GM12878 (cell line): ENCODE results near the gene EFNA4. TPM values are rescaled to one million over a fixed set of nuclear protein-coding genes. Genes with fewer than 3 reads are reported as not detected.

Experiments used
- ATAC-seq: fragments of 200-7000 bp; cut with Tn5 transposase; 3 replicates; pipeline ENCODE4 v1.9.1; 2020; ENCODE audit warnings: mild to moderate bottlenecking, moderate library complexity
- BruUV-seq: library from RNA; stranded (reverse); fragments of 400-500 nt; replicated peaks from 2 replicates; lab custom pipeline; 2021; lab: Mats Ljungman, UMichigan
- CTCF ChIA-PET: fragments of 300-600 bp; sonication (Branson Sonifier 250); formaldehyde crosslinking; extraction: SDS; loops from one replicate; lab custom pipeline; 2021; ENCODE audit warnings: inconsistent platforms; lab: Yijun Ruan, JAX
- POLR2A ChIA-PET: fragments of 350-600 bp; formaldehyde crosslinking; extraction: SDS; loops from one replicate; lab custom pipeline; 2021; ENCODE audit warnings: inconsistent platforms; lab: Charles Lee
- RAD21 ChIA-PET: fragments of 300-600 bp; sonication (Branson Sonifier 250); formaldehyde crosslinking; loops from one replicate; lab custom pipeline; 2023; ENCODE audit warnings: antibody characterized with exemption; ENCODE audit not compliant: unreplicated experiment; lab: Charles Lee
- SMC1A ChIA-PET: fragments of 300-600 bp; sonication (Branson Sonifier 250); formaldehyde crosslinking; loops from one replicate; lab custom pipeline; 2023; ENCODE audit not compliant: unreplicated experiment, uncharacterized antibody; lab: Charles Lee
- DNase-seq: peaks from one replicate; pipeline ENCODE4 v3.0.0-alpha.2; 2011; ENCODE audit warnings: low read depth, low spot score
- FAIRE-seq: peaks from 3 replicates; lab custom pipeline; 2011; peaks lifted over from hg19 to GRCh38; lab: Jason Lieb, UNC
- H2AFZ ChIP-seq: 2 replicates; pipeline ENCODE4 v1.6.0; 2011; ENCODE audit warnings: low read depth, low read length, control low read depth; ENCODE audit not compliant: control insufficient read depth
- H3K27ac ChIP-seq: 2 replicates; pipeline ENCODE4 v1.5.1; 2011; ENCODE audit warnings: control low read depth; ENCODE audit not compliant: control insufficient read depth, insufficient read depth
- H3K27me3 ChIP-seq, 2 experiments: replicated peaks in 1 of 2; 2 replicates each; pipeline versions ENCODE4 v1.6.0 to v1.6.1; 2011; ENCODE audit warnings: low read length in 1 of 2; ENCODE audit not compliant: control insufficient read depth in 2 of 2, insufficient read depth in 2 of 2
- H3K36me3 ChIP-seq, 2 experiments: 2 replicates each; pipeline ENCODE4 v1.5.1; 2011; ENCODE audit warnings: low read length in 1 of 2; ENCODE audit not compliant: control insufficient read depth in 2 of 2, insufficient read depth in 2 of 2
- H3K4me1 ChIP-seq: 2 replicates; pipeline ENCODE4 v1.6.1; 2011; ENCODE audit warnings: mild to moderate bottlenecking, low read length, moderate library complexity, mixed read lengths; ENCODE audit not compliant: control insufficient read depth, insufficient read depth
- H3K4me2 ChIP-seq: 2 replicates; pipeline ENCODE4 v1.6.0; 2011; ENCODE audit warnings: control low read depth; ENCODE audit not compliant: control insufficient read depth, insufficient read depth
- H3K4me3 ChIP-seq: fragments of 200-600 bp; sonication (generic); 2 replicates; pipeline ENCODE4 v1.5.1; 2016
- H3K79me2 ChIP-seq: 2 replicates; pipeline ENCODE4 v1.6.0; 2011; ENCODE audit warnings: low read length; ENCODE audit not compliant: control insufficient read depth, insufficient read depth
- H3K9ac ChIP-seq: 2 replicates; pipeline ENCODE4 v1.8.0; 2011; ENCODE audit warnings: low read length, control low read depth, mixed read lengths; ENCODE audit not compliant: control insufficient read depth, insufficient read depth
- H3K9me3 ChIP-seq: replicated peaks from 3 replicates; pipeline ENCODE4 v1.5.1; 2011; ENCODE audit warnings: mild to moderate bottlenecking, low read length; ENCODE audit not compliant: control insufficient read depth, insufficient read depth
- H4K20me1 ChIP-seq: 2 replicates; pipeline ENCODE4 v1.6.0; 2011; ENCODE audit not compliant: control insufficient read depth, insufficient read depth
- BACH1 ChIP-seq: fragments of 450-650 bp; IDR thresholded peaks from 2 replicates; pipeline ENCODE4 v1.6.1; 2017; ENCODE audit warnings: mild to moderate bottlenecking, borderline replicate concordance
- CHD4 ChIP-seq: fragments of 200-600 bp; sonication (generic); IDR thresholded peaks from 2 replicates; pipeline ENCODE4 v1.6.1; 2016; ENCODE audit warnings: mild to moderate bottlenecking
- POLR2AphosphoS5 ChIP-seq: IDR thresholded peaks from 2 replicates; pipeline ENCODE4 v1.6.1; 2011; ENCODE audit warnings: mild to moderate bottlenecking, low read length, inconsistent platforms
- SMAD1 ChIP-seq: fragments of 450-650 bp; IDR thresholded peaks from 2 replicates; pipeline ENCODE4 v1.6.1; 2018; ENCODE audit warnings: mild to moderate bottlenecking, low read depth; ENCODE audit not compliant: partially characterized antibody
- SREBF2 ChIP-seq: IDR thresholded peaks from 2 replicates; pipeline ENCODE4 v1.6.1; 2012; ENCODE audit warnings: mild to moderate bottlenecking, low read length
- YBX1 ChIP-seq: fragments of 450-650 bp; IDR thresholded peaks from 2 replicates; pipeline ENCODE4 v1.6.1; 2016; ENCODE audit warnings: antibody characterized with exemption
- WGBS: methylation state at CpG from one replicate; pipeline ENCODE4 v1.1.6; 2016; ENCODE audit warnings: low lambda C conversion rate; ENCODE audit not compliant: insufficient replicate concordance, insufficient coverage; ENCODE audit errors: missing lambda C conversion rate; 5-methylcytosine and 5-hydroxymethylcytosine counted together
- in situ Hi-C: fragments of 300-500 bp; cut with MboI; formaldehyde crosslinking; loops from 9 replicates; pipeline ENCODE4 v1.14.3; 2018; ENCODE audit warnings: mixed read lengths
- intact Hi-C: fragments of 100-400 bp; cut with micrococcal nuclease; formaldehyde crosslinking; loops from one replicate; pipeline ENCODE4 v1.14.2; 2022; ENCODE audit not compliant: unreplicated experiment
- polyA plus RNA-seq, 11 experiments: library from polyadenylated mRNA; depleted of rRNA in 4 of 11; unstranded in 6 of 11; stranded (reverse) in 5 of 11; fragments of >200 nt; fragmentation: Nextera tagmentation in 4 of 11; fragmentation: Illumina TruSeq in 1 of 11; extraction: Ambion mirVana in 4 of 11; extraction: Trizol in 1 of 11; gene quantifications; 1 replicate in 1 of 11; 2 replicates in 10 of 11; pipeline versions ENCODE4 v1.2.1 to v1.2.3, GENCODE V29; 2011 to 2016; ENCODE audit warnings: inconsistent platforms in 2 of 11, missing spikeins in 2 of 11, low read depth in 1 of 11
- total RNA-seq, 4 experiments: library from RNA; depleted of rRNA in 3 of 4; stranded (reverse); fragments of >200 nt in 3 of 4; fragmentation: Illumina TruSeq in 1 of 4; extraction: Trizol in 1 of 4; gene quantifications; 2 replicates each; pipeline versions ENCODE4 v1.2.1 to v1.2.3, GENCODE V29; 2013 to 2021
- TF ChIP-seq, protein P1 (sequence below): fragments of 450-650 bp; IDR thresholded peaks from 2 replicates; pipeline ENCODE4 v1.6.1; 2017; ENCODE audit warnings: mild to moderate bottlenecking, moderate library complexity
- TF ChIP-seq, protein P2 (sequence below): IDR thresholded peaks from 2 replicates; pipeline ENCODE4 v1.6.1; 2011; ENCODE audit warnings: low read depth, mild to moderate bottlenecking, low read length, moderate library complexity, borderline replicate concordance; ENCODE audit errors: extremely low read depth

The EFNA4 gene
- total and polyA plus RNA-seq, 10 of the 15 experiments (the other 5 are each of a cell fraction or from before 2014, with no cell fraction given), result 0.52 to 14.1 (median 4.8) TPM

DNA sequence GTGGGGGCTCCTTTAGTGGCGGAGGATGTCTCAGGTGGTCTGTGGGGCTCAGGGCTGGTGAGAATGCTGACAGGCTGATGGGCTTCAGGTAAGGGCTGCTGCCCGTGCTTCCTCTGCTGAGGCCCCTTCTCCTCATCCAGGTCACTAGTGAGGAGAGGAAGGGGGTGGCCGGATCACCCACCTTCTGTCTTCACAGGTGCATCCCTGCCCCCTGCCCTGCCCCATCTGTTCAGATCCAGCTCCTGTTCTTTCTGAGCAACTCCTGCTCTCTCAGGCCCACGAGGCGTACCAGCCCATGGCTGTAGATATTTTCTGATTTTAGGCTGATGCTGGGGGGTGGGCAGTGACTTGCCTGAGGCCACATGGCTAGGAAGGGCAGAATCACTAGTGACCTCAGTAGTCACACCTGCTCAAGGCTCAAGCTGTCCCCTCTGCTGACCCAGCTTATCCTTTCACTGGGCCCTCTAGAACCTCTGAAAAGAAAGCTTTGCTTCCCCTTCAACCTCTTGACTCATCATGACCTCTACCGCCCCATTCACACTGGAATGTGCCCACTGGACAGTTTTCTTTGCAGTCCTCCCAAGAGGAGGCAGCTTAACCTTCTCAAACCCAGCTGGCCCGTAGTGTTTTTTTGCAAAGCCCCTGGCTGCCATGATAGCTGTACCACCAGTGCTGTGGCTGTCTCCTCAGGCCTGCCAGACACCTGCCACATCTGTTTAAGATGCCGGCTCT is 44.8 kb upstream of the EFNA4 start:
- POLR2A ChIA-PET, result interaction anchor here (1.6 to 2.8 kb wide), 3 partner anchors 15 to 83 kb away, joined by 4 to 10 read pairs (median 8); partner anchors contain the start of gene PMVK
- Histone ChIP-seq H3K27ac (no peak overlapping the region), H2AFZ (no peak overlapping the region)

DNA sequence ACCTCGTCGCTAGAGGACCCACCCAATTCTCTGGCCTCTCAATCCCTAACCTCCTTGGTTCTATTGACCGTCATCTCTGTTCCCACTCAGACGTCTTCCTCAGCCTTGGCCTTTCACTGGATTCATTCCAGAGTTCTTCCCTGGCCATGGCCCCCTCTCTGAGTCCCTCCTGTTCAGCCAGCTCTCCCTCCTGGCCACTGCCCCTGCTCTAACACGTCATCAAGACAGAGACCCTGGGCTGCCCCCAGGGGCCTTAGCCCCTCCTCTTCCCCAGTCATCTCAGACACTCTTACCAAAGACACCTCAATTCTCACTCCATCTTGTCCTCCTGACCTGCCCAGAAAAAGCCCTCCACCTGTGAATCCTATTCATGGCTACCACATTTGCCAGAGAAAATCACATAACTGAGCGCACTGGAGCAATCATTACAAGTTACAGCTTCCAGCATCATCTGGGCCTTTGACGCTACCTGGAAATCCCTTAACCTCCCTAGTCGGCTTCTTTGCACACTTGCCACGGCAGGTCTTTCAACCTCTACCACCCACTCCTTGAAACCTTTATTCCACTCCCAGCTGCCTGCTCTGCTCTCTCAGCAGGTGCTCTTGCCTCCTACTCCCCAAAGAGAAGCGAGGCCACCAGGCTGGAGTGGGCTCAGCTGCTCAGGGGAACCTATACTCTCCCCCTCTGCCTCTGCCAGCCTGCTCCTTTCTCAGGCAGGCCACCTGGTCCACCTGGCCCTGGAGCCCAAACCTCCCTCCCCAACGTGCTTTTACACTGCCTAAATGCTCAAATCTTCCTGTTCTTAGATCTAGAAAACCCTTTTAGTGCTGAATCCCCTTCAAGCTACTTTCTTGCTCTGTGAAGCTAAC is 43.9 kb upstream of the EFNA4 start:
- ChIA-PET CTCF (interaction anchor here (0.6 to 4.2 kb wide), 11 partner anchors 15 to 460 kb away, joined by 3 to 34 read pairs (median 4); partner anchors contain the start of gene PBXIP1), POLR2A (interaction anchor here (0.6 to 2.3 kb wide), 2 partner anchors 16 to 35 kb away, joined by 3 to 8 read pairs; no protein-coding TSS in a partner anchor), SMC1A (interaction anchor here (0.8 to 1.6 kb wide), 9 partner anchors 26 to 71 kb away, joined by 3 to 5 read pairs (median 3); partner anchors contain the start of genes PYGO2 and SHC1), RAD21 (interaction anchor here (1.2 to 3.1 kb wide), 2 partner anchors 16 to 46 kb away, joined by 4 to 14 read pairs; partner anchors contain the start of gene ZBTB7B)
- FAIRE-seq (no peak), ATAC-seq (no peak), DNase-seq (no peak)
- Histone ChIP-seq H3K36me3 (peaks cover 0 to 13% of the 10 kb centered on the region in 2 experiments; a peak in 2 of 4 replicates), H3K4me3 (no peak overlapping the region), H3K27me3 (no peaks in the 10 kb centered on the region; a peak in 1 of 4 replicates), H3K4me2 (no peak overlapping the region), H4K20me1 (no peaks in the 10 kb centered on the region), H3K79me2 (no peaks in the 10 kb centered on the region; the same call in 1 of the 2 replicates), H3K27ac (no peak overlapping the region), H2AFZ (no peak overlapping the region), H3K9me3 (no peaks in the 10 kb centered on the region), H3K9ac (no peak overlapping the region), H3K4me1 (peaks cover 19% of the 10 kb centered on the region)
- WGBS, result 67% methylated on average over 11 of the region's 11 CpGs
- intact Hi-C loops (no loop called here), in situ Hi-C loops (no loop called here)
- no TSS peak for BruUV-seq
- TF ChIP-seq POLR2AphosphoS5 (no peak), YBX1 (no peak), SREBF2 (no peak), SMAD1 (no peak)
- TF ChIP-seq, protein P1, sequence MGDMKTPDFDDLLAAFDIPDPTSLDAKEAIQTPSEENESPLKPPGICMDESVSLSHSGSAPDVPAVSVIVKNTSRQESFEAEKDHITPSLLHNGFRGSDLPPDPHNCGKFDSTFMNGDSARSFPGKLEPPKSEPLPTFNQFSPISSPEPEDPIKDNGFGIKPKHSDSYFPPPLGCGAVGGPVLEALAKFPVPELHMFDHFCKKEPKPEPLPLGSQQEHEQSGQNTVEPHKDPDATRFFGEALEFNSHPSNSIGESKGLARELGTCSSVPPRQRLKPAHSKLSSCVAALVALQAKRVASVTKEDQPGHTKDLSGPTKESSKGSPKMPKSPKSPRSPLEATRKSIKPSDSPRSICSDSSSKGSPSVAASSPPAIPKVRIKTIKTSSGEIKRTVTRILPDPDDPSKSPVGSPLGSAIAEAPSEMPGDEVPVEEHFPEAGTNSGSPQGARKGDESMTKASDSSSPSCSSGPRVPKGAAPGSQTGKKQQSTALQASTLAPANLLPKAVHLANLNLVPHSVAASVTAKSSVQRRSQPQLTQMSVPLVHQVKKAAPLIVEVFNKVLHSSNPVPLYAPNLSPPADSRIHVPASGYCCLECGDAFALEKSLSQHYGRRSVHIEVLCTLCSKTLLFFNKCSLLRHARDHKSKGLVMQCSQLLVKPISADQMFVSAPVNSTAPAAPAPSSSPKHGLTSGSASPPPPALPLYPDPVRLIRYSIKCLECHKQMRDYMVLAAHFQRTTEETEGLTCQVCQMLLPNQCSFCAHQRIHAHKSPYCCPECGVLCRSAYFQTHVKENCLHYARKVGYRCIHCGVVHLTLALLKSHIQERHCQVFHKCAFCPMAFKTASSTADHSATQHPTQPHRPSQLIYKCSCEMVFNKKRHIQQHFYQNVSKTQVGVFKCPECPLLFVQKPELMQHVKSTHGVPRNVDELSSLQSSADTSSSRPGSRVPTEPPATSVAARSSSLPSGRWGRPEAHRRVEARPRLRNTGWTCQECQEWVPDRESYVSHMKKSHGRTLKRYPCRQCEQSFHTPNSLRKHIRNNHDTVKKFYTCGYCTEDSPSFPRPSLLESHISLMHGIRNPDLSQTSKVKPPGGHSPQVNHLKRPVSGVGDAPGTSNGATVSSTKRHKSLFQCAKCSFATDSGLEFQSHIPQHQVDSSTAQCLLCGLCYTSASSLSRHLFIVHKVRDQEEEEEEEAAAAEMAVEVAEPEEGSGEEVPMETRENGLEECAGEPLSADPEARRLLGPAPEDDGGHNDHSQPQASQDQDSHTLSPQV, result no peak
- TF ChIP-seq, protein P2, sequence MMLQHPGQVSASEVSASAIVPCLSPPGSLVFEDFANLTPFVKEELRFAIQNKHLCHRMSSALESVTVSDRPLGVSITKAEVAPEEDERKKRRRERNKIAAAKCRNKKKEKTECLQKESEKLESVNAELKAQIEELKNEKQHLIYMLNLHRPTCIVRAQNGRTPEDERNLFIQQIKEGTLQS, result no peak

More for the DNA sequence above, 44.8 kb upstream of the EFNA4 start:
- Histone ChIP-seq H3K4me1 (peaks cover 19% of the 10 kb centered on the region), H3K27me3 (no peaks in the 10 kb centered on the region; a peak in 1 of 4 replicates)
- TF ChIP-seq BACH1 (0 out of 2 replicates have a peak, but pooled peaks have one; percentile 17), CHD4 (no peak)
- TF ChIP-seq, all 136 proteins: peak for 1
- intact Hi-C loops (no loop called here), in situ Hi-C loops (no loop called here)
- no peak for ATAC-seq
- Histone ChIP-seq H3K4me2 (peak overlapping the region; percentile 35; the same call in 1 of the 2 replicates), H3K9ac (no peak overlapping the region), H3K79me2 (no peaks in the 10 kb centered on the region; the same call in 1 of the 2 replicates), H3K36me3 (peaks cover 0 to 15% of the 10 kb centered on the region in 2 experiments; a peak in 2 of 4 replicates), H4K20me1 (no peaks in the 10 kb centered on the region), H3K9me3 (no peaks in the 10 kb centered on the region), H3K4me3 (no peak overlapping the region)
- RAD21 ChIA-PET, result interaction anchor here (1.1 to 3.1 kb wide), 3 partner anchors 15 to 63 kb away, joined by 3 to 14 read pairs (median 4); partner anchors contain the start of genes PBXIP1 and ZBTB7B
- no TSS peak for BruUV-seq
- no peak for DNase-seq
- CTCF ChIA-PET, result interaction anchor here (0.6 to 4.2 kb wide), 13 partner anchors 16 to 459 kb away, joined by 3 to 34 read pairs (median 5); partner anchors contain the start of genes KRTCAP2, PBXIP1, PMVK and SHC1
- 94% methylated on average over 7 of the region's 8 CpGs for WGBS
- FAIRE-seq, result no peak
- SMC1A ChIA-PET, result interaction anchor here (0.8 to 1.6 kb wide), 6 partner anchors 27 to 70 kb away, joined by 3 to 5 read pairs (median 3); partner anchors contain the start of gene SHC1
